Mucosa of gallbladder (tissue), 1 donor: ENCODE measurements around the gene SERPINB5. TPM values are rescaled to one million over a fixed set of nuclear protein-coding genes. Genes with fewer than 3 reads are reported as not detected.
"Not testable (repeated sequence)": the region's sequence is repeated elsewhere in the genome, so short reads cannot be mapped to it uniquely, and the experiment has no call there.

Source experiments
- DNase-seq: peaks from one replicate; pipeline ENCODE4 v3.0.0-alpha.2; 2020; ENCODE audit warnings: low spot score
- total RNA-seq: library from RNA; stranded (reverse); gene quantifications from one replicate; pipeline ENCODE4 v1.2.1, GENCODE V29; 2021
- donor health status: DM: no; HTN: no; CAD: no.

Gene SERPINB5, protein sequence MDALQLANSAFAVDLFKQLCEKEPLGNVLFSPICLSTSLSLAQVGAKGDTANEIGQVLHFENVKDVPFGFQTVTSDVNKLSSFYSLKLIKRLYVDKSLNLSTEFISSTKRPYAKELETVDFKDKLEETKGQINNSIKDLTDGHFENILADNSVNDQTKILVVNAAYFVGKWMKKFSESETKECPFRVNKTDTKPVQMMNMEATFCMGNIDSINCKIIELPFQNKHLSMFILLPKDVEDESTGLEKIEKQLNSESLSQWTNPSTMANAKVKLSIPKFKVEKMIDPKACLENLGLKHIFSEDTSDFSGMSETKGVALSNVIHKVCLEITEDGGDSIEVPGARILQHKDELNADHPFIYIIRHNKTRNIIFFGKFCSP
- 0.14 TPM for total RNA-seq

DNA sequence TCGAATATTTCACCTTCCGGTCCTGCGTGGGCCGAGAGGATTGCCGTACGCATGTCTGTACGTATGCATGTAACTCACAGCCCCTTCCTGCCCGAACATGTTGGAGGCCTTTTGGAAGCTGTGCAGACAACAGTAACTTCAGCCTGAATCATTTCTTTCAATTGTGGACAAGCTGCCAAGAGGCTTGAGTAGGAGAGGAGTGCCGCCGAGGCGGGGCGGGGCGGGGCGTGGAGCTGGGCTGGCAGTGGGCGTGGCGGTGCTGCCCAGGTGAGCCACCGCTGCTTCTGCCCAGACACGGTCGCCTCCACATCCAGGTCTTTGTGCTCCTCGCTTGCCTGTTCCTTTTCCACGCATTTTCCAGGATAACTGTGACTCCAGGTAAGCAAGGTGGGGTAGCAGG lies at the start of gene SERPINB5:
Gene SERPINB5 (plus strand): TSS at position 291 of the 400 bp plus-strand sequence. CDS start 7,471 bp downstream, outside the sequence.
- DNase-seq: peak; percentile 73

GRCh38 chr18:63427558-63427957 lies 49.2 kb upstream of the SERPINB5 start:
- DNase-seq: no peak

DNA sequence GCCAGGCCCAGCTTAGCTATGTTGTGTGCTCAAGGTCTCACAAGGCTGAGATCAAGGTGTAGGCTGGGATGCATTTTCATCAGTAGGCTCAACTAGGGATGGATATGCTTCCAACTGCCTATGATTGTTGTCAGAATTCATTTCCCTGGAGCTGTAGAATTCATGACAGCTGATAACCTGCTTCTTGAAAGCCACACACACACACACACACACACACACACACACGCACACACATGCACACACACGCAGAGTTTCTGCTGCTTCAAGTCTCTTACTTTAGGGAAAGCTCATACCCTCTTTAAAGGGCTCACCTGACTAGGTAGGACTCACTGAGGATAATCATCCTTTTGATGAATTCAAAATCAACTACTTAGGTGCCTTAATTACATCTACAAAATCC lies 46.2 kb upstream of the SERPINB5 start:
- DNase-seq: no peak

- DNase-seq: no peak
These were observed 45.6 kb upstream of the SERPINB5 start for GRCh38 chr18:63431180-63431579.

- no peak for DNase-seq
These were observed 43.4 kb upstream of the SERPINB5 start for GRCh38 chr18:63433334-63433866.

DNA sequence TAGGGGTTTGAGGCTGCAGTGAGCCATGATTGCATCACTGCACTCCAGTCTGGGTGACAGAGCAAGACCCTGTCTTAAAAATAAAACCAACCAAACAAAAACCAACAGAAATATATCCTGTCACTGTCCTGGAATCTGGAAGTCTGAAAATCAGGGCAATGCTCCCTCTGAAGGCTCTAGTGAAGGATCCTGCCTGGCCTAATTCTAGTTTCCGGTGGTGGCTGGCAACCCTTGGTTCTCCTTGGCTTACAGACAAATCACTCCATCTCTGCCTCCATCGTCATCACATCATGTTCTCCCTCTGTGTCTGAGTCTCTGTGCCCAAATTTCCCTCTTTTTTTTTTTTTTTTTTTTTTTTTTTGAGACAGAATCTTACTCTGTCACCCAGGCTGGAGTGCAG lies 38.6 kb upstream of the SERPINB5 start:
- no peak for DNase-seq

GRCh38 chr18:63439334-63439733 lies 37.4 kb upstream of the SERPINB5 start:
- peak; percentile 41 for DNase-seq

DNA sequence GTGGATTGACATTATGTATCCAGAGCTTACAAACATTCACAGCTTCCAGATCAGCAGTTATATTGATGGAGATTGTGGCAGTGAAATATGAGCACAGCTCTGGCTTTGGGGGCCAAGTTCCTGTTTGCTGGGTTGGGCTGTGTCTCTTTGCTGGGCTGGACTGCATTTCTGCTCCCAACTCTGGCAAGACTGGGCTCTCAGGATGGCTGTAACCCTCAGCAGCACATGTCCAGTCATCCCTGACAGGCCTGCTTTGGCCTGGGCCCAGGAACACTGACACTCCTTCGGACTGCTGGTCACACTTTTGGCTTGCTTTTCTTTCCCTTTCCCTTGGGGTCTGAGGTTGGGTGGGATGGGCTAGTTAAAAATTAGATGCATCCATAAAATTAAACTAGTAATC lies 36.5 kb upstream of the SERPINB5 start:
- no peak for DNase-seq

DNA sequence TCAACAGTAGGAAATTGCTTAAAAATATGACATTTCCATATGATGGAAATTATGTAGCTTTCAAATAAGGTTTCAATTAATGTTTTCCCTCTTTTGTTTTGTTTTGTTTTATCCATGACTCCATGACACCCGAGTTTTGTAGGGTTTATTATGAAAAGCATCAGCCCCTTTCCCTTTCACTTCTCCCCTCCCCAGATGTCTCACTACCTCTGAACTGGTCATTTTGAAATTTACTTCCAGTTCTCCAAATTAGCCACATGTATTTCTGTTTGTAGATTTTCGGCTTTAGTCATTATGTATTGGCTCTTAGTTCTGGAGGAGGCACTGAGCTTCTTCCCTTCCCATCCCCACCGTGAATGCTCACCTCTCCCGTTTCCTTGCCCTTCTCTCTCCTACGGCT lies 35.9 kb upstream of the SERPINB5 start:
- no peak for DNase-seq

DNA sequence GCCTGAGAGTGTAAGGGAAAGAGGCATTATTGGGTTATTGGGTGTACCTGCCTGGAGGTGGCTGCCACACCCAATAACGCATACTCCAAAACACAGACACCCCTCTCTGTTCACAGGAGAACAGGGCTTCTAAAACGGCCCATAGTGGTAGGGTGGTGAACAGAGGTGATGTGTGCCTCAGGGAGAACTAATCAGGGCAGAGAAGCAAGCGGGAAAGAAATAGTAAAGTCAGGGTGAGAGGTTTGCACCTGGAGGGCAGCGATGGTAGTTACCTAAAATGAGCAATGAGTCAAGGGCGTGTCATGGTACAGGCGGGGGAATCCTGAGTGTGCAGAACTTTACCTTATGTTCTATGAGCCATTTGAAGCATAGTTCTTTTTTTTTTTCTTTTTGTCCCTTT lies 32.9 kb upstream of the SERPINB5 start:
- no peak for DNase-seq

DNA sequence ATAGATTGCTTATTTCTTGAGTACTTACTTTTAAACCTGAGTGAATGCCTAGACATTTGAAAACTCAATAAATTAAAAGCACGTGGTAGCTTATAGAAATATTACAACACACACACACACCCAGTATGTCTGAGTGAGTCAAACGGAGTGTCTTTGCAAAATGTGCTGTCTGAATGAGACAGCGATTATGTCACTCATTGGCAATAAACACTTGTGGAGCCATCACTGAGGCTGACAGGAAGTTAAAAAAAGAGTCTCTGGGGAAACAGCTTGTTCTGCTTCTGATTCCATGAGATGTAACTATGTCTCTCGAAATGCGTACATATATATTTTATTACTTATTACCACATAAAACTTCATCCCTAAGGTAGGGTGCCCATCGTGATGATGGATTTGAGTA lies 32.2 kb upstream of the SERPINB5 start:
- no peak for DNase-seq

DNA sequence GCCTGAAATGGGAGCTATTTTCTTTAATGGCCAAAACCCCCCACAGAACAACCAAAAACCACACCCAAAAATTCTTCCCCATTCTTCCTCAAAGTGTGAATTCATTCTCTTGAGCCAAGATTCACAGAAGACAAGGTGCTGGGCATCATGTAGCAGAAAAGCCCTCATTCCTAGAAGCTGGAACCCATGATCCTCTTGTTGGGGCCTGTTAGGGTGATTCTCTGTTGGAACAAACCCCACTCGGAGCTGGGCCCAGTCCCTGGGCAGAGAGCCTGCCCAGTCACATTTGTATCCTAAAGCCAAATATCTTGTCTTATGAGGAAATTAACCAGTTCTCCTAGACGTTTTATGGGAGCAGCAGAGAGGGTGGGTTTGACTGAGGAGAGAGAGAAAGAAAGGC lies 31.7 kb upstream of the SERPINB5 start:
- DNase-seq: no peak

DNA sequence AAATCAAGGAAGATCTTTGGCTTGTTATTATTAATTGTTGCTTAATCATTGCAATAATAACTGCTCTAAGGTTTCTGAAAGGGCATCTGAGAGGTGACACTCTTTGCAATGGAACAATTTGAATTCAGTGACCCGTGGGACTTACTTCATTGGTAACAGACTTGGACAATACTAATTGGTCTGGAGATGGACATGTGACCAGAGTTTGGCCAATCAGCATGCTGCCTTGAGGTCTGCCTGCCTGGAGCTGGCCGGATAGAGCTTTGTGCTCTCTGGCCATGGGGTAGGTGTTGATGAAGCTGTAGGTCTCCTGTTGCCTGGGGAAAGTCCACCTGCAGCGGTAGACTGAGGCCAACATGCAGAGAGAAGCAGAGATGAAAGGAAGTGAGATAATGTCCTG lies 30.5 kb upstream of the SERPINB5 start:
- no peak for DNase-seq

DNA sequence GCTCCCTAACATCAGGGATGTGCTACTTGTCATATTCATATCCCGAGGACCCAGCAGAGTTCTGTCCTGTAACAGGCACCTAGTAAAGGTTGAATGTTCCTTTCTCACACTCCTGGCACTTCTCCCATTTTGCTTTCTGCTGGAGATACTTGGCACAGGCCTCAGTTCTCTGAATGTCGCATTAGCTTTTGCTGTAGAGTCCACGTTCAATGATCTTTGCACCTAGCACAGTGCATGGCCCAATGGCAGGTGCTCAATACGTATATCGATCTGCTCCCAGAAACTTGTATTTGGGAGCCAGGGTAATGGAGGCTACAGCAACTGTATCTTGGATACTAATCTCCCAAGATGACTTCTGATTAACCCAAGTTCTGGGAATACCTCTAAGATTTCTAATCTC lies 29.7 kb upstream of the SERPINB5 start:
- no peak for DNase-seq

GRCh38 chr18:63449426-63449825 lies 27.3 kb upstream of the SERPINB5 start:
- DNase-seq: no peak

- DNase-seq: no peak
These were observed 24.7 kb upstream of the SERPINB5 start for GRCh38 chr18:63451799-63452660.

DNA sequence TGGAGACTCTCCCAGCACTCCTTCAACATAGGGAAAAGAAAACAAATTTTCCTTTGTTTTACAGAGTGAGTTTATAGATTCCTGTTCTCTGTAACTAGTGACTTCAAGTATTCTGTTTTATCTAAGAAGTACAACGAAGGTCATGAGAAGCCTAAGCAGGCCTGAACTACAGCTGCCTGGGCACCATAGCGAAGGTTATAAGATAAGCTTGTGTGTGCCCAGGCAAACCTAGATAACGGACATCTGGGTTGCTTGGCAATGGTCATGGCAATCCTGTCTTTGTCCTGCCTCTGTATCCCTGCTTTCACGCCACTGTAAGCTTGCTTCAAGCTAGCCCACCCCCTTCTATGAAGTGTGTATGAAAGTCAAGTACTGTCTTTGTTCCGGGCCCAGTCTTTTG lies 24.0 kb upstream of the SERPINB5 start:
- not testable (repeated sequence) for DNase-seq

DNA sequence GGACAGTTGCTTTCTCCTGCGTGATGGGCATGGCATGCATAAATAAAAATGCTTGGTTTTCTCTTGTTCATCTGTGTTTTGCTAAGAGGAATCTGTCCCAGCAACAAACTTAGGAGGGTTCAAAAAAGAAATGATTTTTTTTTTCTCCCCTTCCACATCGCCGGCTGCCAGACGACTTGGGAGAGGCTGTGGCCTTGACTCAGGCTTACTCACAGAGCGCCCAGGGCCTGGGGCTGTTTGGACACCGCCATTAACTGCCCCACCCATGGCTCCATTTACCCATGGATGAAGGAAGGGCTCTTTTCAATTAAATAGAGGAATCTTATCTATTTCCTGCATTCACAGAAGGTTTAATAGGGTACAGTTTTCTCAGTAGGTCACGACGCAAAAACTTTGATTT lies 22.3 kb upstream of the SERPINB5 start:
- DNase-seq: no peak

GRCh38 chr18:63457977-63458376 lies 18.8 kb upstream of the SERPINB5 start:
- no peak for DNase-seq

GRCh38 chr18:63460414-63460813 lies 16.3 kb upstream of the SERPINB5 start:
- DNase-seq: no peak

- no peak for DNase-seq
These were observed 12.3 kb upstream of the SERPINB5 start for GRCh38 chr18:63464434-63464833.

GRCh38 chr18:63465059-63465458 lies 11.7 kb upstream of the SERPINB5 start:
- no peak for DNase-seq

DNA sequence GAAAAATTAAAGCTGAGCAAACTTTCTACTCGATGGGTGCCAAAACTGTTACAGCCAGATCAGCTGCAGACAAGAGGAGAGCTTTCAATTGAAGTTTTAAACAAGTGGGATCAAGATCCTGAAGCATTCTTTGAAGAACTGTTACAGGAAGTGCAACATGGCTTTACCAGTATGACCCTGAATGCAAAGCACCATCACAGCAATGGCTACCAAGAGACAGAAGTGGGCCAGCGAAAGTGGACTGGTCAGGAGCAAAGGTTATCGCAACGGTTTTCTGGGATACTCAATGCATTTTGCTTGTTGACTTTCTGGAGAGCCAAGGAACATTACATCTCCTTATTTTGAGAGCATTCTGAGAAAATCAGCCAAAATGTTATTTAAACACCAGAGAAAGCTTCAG lies 9.1 kb upstream of the SERPINB5 start:
- no peak for DNase-seq
